Left ventricle myocardium inferior (tissue), 1 donor: Measurements from ENCODE around the gene KRTAP6-1. TPM values are rescaled to one million over a fixed set of nuclear protein-coding genes. Genes with fewer than 3 reads are reported as not detected.

Experiments
- DNase-seq: peaks from one replicate; pipeline ENCODE4 v3.0.0-alpha.2; 2020
- H3K27ac ChIP-seq: fragments of 200-600 bp; replicated peaks from 2 replicates; pipeline ENCODE4 v1.8.0; 2021
- H3K27me3 ChIP-seq: fragments of 200-600 bp; 2 replicates; pipeline ENCODE4 v1.8.0; 2021; ENCODE audit warnings: low read depth
- H3K36me3 ChIP-seq: fragments of 200-600 bp; 2 replicates; pipeline ENCODE4 v1.8.0; 2021
- H3K4me1 ChIP-seq: fragments of 200-600 bp; 2 replicates; pipeline ENCODE4 v1.8.0; 2021
- H3K4me3 ChIP-seq: fragments of 200-600 bp; 2 replicates; pipeline ENCODE4 v1.8.0; 2021; ENCODE audit warnings: mild to moderate bottlenecking, moderate library complexity
- H3K9me3 ChIP-seq: fragments of 200-600 bp; replicated peaks from 2 replicates; pipeline ENCODE4 v1.8.0; 2021
- intact Hi-C: fragments of 100-400 bp; cut with micrococcal nuclease; formaldehyde crosslinking; loops from one replicate; pipeline ENCODE4 v1.11.0; 2022
- total RNA-seq: library from RNA; stranded (reverse); fragmentation: NEBNext Ultra II Directional; extraction: Animal tissue kit (Norgen Biotek cat#: 25700); gene quantifications from one replicate; pipeline ENCODE4 v1.2.1, GENCODE V29; 2021
- TF ChIP-seq, protein P1 (sequence below): fragments of 200-600 bp; IDR thresholded peaks from 2 replicates; pipeline ENCODE4 v1.8.0; 2021; ENCODE audit warnings: antibody characterized with exemption, mild to moderate bottlenecking, borderline replicate concordance
- donor health status: DM: no; HTN: yes; CAD: no; lungs with severe emphysema.

KRTAP6-1 gene
- total RNA-seq, 1 donor from 2014 or later, result not detected

DNA sequence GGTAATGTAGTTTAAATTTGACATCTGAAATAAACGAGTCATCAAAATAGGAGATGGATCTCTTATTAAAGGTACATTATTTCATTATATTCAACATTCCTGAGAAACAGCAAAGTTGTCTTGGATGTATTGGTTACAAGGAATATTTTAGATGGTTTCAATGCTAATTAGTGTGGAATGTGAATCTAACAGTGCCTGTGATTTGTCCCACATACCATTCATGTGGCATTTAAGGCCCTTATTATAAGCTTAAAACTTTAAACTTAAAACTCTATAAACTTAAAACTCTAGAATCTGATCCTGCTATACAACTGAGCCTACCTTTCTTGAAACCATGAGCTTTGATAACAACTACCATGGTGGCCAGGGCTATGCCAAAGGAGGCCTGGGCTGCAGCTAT lies 12.9 kb downstream of the KRTAP6-1 start, which contains the start of gene KRTAP22-1:
Gene KRTAP22-1, plus strand, starts transcription at position 301 of the 400 bp plus-strand sequence.
- intact Hi-C loops, result no loop called here
- no peak within 1 kb of the TSS for H3K27ac ChIP-seq
- H3K9me3 ChIP-seq, result no peaks in the 10 kb centered on the region
- H3K4me3 ChIP-seq, result no peak within 1 kb of the TSS
- H3K4me1 ChIP-seq, result no peaks in the 10 kb centered on the region
- H3K36me3 ChIP-seq, result no peaks in the 10 kb centered on the region
- no peak for DNase-seq
- TF ChIP-seq, protein P1, sequence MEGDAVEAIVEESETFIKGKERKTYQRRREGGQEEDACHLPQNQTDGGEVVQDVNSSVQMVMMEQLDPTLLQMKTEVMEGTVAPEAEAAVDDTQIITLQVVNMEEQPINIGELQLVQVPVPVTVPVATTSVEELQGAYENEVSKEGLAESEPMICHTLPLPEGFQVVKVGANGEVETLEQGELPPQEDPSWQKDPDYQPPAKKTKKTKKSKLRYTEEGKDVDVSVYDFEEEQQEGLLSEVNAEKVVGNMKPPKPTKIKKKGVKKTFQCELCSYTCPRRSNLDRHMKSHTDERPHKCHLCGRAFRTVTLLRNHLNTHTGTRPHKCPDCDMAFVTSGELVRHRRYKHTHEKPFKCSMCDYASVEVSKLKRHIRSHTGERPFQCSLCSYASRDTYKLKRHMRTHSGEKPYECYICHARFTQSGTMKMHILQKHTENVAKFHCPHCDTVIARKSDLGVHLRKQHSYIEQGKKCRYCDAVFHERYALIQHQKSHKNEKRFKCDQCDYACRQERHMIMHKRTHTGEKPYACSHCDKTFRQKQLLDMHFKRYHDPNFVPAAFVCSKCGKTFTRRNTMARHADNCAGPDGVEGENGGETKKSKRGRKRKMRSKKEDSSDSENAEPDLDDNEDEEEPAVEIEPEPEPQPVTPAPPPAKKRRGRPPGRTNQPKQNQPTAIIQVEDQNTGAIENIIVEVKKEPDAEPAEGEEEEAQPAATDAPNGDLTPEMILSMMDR, result no peak
- no peaks in the 10 kb centered on the region for H3K27me3 ChIP-seq

DNA sequence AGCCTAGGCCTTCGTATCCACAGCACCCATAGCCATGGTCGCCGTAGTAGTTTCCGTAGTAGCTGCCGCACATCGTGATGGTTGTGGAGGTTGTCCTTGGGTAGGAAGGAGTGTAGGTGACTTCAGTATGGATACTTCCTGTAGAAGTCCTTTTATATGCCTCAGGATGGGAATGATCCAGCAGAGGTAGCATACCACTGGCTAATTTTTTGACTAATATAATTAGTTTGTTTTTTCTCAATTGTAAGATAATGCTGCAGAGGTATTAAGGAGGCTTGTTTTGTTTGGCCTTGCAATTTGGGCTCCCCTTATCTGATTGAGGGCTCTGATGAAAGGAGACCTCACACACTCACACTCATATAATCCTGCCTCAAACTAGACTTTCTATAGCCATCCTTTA lies 14.9 kb downstream of the KRTAP6-1 start, which contains the start of gene KRTAP6-2:
Gene KRTAP6-2, minus strand, starts transcription at position 101 of the 400 bp plus-strand sequence. Its CDS starts 28 bp downstream, at position 73.
- TF ChIP-seq, protein P1, result no peak
- Histone ChIP-seq H3K4me3 (no peak within 1 kb of the TSS), H3K36me3 (no peaks in the 10 kb centered on the region), H3K27me3 (no peaks in the 10 kb centered on the region), H3K4me1 (no peaks in the 10 kb centered on the region), H3K9me3 (no peaks in the 10 kb centered on the region), H3K27ac (no peak within 1 kb of the TSS)
- intact Hi-C loops, result no loop called here
- DNase-seq, result no peak

DNA sequence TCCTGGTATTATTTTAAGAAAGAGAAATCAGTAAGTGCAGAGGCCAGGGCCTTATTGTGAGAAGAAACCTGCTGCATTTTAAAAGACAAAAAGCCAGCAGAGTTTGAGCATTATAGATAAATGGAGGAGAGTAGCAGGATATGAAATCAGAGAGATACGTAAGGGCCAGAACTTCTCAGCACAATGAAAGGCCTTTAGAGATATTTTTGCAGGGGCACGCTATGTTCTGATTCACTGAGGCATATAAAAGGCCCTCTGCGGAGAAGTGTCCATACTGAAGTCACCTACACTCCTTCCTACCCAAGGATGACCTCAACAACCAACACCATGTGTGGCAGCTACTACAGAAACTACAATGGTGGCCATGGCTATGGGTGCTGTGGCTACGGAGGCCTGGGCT lies 21.6 kb downstream of the KRTAP6-1 start, which contains the start of gene KRTAP6-3:
Gene KRTAP6-3, plus strand, starts transcription at position 301 of the 400 bp plus-strand sequence. Its CDS starts 6 bp downstream, at position 307.
- TF ChIP-seq, protein P1, result no peak
- Histone ChIP-seq H3K9me3 (no peaks in the 10 kb centered on the region), H3K4me3 (no peak within 1 kb of the TSS), H3K27me3 (no peaks in the 10 kb centered on the region), H3K27ac (no peak within 1 kb of the TSS), H3K36me3 (no peaks in the 10 kb centered on the region), H3K4me1 (no peaks in the 10 kb centered on the region)
- DNase-seq, result no peak
- intact Hi-C loops, result no loop called here

DNA sequence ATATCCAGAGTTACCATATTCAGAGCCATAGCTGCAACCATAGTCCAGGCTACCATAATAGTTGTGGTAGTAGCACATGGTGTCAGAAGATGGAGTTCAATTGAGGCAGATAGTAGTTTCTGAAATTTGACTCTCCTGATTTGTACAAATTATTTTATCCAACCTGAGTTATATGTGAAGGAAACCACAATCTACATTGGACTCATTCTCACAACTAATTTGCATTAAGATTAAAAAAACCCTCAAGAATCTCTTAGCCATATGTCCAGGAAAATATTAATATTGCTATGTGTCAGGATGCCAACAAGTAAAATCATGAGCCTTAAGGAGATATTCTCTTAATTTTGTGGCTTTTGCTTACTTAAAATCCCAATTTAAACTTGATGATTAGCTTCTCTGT lies 23.4 kb downstream of the KRTAP6-1 start, which contains the start of gene KRTAP22-2:
Gene KRTAP22-2, minus strand, starts transcription at position 101 of the 400 bp plus-strand sequence.
- H3K4me1 ChIP-seq, result no peaks in the 10 kb centered on the region
- TF ChIP-seq, protein P1, result no peak
- no peaks in the 10 kb centered on the region for H3K36me3 ChIP-seq
- H3K27me3 ChIP-seq, result no peaks in the 10 kb centered on the region
- H3K27ac ChIP-seq, result no peak within 1 kb of the TSS
- no peak for DNase-seq
- no peak within 1 kb of the TSS for H3K4me3 ChIP-seq
- intact Hi-C loops, result no loop called here
- no peaks in the 10 kb centered on the region for H3K9me3 ChIP-seq

DNA sequence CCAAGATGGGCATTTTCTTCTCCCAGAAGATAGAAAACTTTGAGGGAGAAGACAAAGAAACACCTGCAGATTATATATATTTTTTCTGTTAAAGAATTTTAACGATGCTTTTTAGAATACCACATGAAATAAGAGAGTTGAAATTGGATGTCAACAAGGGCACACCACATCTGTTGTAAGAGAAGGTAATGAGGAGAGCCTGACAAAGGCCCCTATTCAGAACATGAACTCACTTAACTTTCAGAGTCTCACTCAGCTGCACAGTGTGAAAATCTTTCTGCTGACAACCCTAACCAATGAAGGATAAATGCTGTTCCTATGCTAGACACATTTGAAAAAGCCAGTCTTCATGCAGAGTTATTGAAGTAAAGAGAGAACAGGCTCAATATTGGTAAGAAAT lies 30.9 kb downstream of the KRTAP6-1 start:
- TF ChIP-seq, protein P1, result no peak
- no peaks in the 10 kb centered on the region for H3K27me3 ChIP-seq
- no peak overlapping the region for H3K27ac ChIP-seq
- H3K4me3 ChIP-seq, result no peak overlapping the region
- H3K4me1 ChIP-seq, result no peaks in the 10 kb centered on the region
- no peak for DNase-seq
- H3K36me3 ChIP-seq, result no peaks in the 10 kb centered on the region
- H3K9me3 ChIP-seq, result no peaks in the 10 kb centered on the region
- intact Hi-C loops, result no loop called here
